C4-2B (cell line): ENCODE results near the gene ISG20.

Experiments used
- H3K27ac ChIP-seq: fragments of 450-650 bp; 2 replicates; pipeline ENCODE4 v1.5.1; 2017
- CTCF ChIP-seq: fragments of 450-650 bp; conservative IDR thresholded peaks from 2 replicates; pipeline ENCODE4 v1.5.1; 2017; ENCODE audit warnings: mild to moderate bottlenecking
- ZFX ChIP-seq: fragments of 450-650 bp; IDR thresholded peaks from 2 replicates; pipeline ENCODE4 v1.6.1; 2017

The ISG20 gene

GRCh38 chr15:88619796-88620195, 19.0 kb upstream of the ISG20 start:
- no peak overlapping the region for H3K27ac ChIP-seq
- no peak for TF ChIP-seq ZFX
- TF ChIP-seq CTCF: no peak

GRCh38 chr15:88620995-88621772, 17.6 kb upstream of the ISG20 start, which contains the start of gene AEN:
AEN (plus strand) TSS chr15:88621340; CDS start chr15:88626210, 4,870 bp downstream.
- H3K27ac ChIP-seq: peak within 1 kb of the TSS; percentile 95
- no peak for TF ChIP-seq CTCF
- TF ChIP-seq ZFX: peak; percentile 52; the same call in 1 of the 2 replicates

DNA sequence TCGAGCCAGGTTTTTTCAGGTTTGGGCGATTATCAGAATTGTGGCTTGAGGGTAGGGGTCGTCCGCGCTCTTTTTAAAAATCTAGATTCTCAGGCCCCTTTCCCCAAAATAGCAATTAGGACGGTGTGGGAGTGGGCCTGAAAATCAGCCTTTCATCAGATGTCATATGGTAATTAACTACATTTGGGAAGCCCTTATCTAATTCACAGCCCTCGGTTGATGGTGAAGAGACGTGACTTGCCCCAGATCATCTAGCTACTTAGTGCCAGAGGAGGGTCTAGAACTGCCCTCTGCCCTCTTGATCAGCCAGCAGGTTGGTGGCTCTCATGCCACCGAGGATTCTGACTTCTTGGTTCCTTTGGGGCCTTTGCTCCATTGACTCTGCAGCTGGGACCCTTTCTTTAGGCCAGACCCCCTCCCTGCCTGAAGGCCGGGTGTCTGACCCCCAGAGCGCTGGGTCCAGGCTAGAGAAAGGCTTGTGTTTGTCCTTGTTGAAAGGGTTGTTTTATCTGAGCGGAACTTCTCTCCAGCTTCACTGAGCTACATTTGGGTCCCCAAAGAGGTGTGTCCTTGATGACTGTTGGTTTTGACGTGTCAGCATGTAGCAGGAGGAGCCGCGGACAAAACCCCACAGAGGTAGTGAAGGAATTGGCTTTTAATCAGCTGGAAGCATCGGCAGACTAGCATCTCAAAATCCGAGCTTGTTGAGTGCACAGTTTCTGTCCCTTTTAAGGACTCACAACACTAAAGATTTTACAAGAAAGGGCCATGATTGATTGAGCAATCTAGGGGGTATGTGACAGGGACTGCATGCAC, 16.8 kb upstream of the ISG20 start:
- no peak for TF ChIP-seq ZFX
- no peak for TF ChIP-seq CTCF
- peak overlapping the region; percentile 95 for H3K27ac ChIP-seq

GRCh38 chr15:88622605-88622975, 16.2 kb upstream of the ISG20 start:
- peak overlapping the region; percentile 95 for H3K27ac ChIP-seq
- TF ChIP-seq ZFX: no peak
- TF ChIP-seq CTCF: no peak

DNA sequence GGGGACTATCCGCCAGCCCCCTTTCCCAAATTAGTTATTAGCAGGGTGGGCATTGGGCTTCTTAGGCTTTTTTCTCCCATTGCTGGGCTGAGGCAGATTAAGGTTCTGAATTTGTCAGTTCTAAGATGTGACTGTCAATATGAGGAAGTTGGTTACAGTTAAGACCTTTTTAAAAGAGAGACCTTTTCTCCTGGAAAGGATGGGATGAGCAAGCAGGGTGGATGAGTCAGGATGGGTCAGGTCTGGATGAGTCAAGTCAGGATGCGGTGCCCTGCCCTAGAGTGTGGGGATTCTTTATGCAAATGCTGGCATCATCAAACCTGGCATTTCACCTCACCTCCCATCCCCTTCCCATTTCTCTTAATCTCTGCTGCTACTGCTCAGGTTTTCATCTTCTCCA, 15.8 kb upstream of the ISG20 start:
- H3K27ac ChIP-seq: peak overlapping the region; percentile 95
- TF ChIP-seq ZFX (no peak), CTCF (no peak)

DNA sequence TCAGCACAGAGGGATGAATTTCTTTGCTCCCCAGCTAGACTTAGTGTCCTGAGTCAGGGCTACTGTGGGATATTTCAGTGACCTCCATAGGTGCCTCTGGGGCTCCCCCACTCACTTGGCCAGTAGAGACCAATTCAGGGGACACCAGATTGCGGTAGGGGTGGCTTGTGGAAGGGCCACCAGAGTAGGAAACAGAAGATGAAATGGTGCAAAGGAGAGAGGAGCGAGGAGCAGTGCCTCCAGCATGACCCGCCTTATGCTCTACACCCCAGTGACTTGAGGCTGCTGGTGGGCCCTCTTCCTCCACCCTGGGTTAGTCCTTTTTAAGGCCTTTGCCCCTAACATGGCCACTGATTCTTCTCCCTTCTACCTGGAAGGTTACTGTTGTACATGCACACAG, 15.2 kb upstream of the ISG20 start:
- H3K27ac ChIP-seq: peak overlapping the region; percentile 95
- no peak for TF ChIP-seq CTCF
- no peak for TF ChIP-seq ZFX
